NCI-H748 treated with DMSO at 0.1 percent for 48 hours (cell line): ENCODE results near the gene HYDIN.

ENCODE experiments used
- DNase-seq: peaks from one replicate; lab custom pipeline; 2025; lab: John Stamatoyannopoulos, UW

HYDIN gene

DNA sequence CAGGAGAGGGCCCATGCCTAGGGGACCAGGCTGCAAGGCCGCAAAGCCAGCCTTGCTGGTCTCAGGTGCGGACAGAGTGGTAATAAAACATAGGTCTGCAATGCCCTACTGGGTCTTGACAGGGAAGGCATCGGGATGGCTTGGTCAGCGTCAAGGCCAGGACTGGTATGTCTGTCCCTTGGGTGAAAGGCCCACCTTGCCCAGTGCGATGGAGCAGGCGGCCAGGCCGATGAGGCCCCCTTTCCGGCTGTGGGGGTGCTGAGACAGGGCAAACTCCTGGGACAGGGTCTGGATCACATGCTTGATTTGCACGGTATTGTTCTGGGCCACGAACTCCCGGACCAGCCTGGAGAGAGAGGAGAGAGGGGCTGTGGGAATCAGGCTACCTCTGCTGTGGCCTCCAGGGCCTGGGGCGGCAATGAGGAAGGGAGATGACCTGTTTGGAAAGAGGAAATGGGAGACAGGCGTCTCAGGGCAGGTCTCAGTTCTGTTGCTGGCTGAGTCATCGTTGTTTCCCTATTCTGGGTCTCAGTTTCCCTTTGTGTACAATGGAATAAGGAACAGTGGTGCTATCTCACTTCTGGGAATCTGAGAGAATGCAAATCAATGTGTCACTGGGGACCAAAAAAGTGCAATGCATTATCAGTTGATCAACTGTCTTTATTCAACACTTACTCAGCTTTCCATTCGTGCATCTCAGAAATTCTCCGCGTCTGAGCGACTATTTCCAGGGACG is 444.3 kb downstream of the HYDIN start:
- DNase-seq, result no peak

DNA sequence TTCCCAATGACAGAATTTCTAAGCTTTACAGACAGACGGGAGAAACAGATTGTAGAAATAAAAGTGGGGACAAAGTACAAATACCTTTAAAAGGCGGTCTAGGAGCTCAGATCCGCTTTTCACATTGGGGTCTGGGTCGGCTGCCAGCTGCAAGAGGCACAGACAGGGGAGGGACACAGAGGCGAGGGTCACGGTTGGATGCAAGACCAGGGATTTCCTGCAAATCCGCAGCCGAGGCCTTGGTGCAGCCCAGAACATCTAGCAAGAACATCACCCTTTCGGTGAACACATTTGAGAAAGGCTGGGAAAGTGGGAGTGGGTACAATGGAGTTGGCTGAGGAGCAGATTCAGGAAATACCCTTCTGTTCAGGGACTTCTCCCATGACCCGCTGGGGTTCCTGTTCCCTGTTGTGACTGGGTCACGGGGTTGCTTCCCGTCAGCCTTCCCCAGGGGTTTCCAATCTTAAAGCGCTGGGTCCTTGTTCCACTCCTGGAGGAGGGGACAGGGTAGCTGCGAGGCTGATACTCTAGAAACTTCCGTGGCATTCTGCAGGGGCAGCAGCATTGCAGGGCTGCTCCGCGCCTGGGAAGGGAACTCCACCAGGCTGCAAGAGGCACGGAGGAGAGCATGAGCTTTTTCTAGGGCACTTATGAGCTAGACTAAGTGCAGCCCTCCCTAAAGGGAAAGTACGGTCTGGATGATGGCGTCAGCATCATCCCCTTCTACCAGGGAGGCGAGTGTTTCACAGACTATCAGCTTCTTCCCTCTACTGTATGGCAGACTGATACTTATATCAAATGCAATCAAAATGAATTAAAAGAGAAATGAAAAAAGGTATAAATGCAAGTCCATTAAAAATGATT is 445.6 kb downstream of the HYDIN start:
- DNase-seq, result no peak

DNA sequence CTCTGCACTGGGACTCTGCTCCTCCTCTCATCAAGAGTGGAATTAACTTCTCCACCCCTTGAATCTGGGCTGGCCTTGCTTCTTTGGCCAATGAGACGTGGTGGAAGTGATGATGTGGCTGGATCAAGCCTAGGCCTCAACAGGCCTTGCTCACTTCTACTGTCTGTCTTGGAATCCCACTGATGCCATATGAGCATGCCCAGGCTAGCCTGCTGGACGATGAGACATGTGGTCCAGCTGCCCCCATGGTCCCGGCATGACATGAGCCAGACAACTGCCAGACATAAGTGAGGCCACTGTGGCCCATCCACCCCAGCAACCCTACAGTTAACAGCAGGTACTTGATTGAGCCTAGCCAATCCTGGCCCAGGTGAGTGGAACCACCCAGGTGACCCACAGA is 448.3 kb downstream of the HYDIN start:
- DNase-seq, result no peak

DNA sequence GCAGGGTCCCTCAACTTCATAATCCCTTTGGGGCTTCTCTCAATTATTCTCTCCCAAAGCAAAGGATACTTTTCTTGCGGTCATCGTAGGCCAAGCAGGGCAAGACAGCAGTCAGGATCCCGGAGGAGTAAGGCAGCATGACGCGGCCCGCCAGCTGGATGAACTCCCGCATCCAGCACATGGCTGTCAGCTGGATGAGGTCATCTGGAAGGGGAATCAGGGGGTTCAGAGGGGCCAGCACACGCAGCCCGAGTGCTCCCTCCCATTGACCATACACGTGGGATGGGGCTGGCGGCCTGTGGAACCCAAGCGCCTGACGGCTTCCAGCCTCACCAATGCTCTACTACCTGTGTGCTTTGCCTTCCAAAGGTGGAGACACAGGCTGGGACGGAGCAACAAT is 448.7 kb downstream of the HYDIN start:
- no peak for DNase-seq

DNA sequence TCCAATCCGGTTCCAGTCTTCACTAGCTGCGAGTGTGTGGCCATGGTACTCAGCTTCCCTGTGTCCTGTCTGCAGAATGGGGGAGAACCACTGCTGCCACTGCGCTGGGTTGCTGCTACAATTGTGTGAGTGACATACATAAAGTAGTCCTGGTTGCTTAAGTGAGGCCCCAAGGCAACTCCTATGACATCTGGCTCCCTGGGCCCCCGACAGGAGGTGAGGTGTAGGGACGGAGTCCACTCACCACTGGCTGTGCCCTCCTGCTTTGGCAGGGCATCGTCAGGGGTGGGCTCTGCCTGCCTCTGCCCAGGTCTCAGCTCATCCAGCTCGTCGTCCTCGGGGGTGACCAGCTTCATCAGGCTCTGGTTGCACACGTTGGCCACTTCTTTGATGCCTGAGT is 450.0 kb downstream of the HYDIN start:
- no peak for DNase-seq

DNA sequence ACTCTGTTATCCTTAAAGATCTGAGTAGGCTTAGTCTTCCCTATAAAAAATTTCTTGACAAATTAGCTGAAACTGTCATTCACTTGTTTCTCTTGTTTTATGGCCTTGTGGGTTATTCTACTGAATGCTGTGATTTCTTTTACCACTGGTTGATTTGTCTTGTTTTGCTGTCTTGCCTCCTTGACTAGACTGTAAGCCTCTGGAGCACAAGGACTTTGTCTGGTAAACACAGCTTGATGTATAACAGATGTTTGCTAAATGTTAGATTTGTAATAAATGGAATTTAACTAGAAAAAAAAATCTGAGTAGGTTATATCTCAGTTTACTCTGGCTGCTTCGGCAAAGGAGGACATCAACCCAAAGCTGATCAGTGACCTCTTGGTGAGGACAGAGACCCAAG is 451.2 kb downstream of the HYDIN start:
- DNase-seq, result no peak

DNA sequence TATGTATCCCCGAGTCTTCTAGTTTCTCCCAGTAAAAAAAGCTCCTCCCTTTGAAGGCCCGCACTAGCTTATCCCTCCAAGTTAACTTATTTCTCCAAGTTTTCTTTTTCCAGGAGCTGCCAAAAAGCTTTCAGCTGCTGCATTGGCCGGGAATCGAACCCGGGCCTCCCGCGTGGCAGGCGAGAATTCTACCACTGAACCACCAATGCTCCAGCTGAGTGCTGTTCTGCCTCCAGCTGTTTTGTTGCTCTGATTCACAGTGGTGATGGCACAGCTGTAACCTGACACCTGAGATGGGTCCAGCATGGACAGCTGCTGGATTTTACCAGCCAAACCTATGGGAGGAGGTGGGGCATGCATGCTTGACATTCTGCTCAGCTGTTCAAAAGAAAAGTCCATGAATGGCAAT is 451.6 kb downstream of the HYDIN start:
- DNase-seq, result peak; percentile 12

DNA sequence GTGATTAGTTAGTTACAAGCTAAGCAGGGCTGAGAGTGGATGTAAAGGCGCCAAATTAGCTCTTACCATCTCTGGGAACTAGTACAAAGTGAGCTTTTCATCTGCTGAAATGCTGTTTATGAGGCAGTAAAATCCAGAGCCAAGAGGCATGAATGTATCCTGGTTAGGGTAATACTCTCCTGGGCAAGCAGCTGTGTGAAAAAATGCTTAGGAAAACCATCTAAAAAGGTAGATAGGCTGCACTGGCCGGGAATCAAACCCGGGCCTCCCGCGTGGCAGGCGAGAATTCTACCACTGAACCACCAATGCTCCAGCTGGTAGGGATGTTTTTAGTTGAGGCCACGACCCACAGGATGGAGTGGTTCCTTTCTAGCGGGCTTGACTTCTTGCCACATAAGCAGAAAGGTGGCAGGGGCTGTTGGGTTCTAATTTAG is 452.5 kb downstream of the HYDIN start:
- DNase-seq, result no peak

DNA sequence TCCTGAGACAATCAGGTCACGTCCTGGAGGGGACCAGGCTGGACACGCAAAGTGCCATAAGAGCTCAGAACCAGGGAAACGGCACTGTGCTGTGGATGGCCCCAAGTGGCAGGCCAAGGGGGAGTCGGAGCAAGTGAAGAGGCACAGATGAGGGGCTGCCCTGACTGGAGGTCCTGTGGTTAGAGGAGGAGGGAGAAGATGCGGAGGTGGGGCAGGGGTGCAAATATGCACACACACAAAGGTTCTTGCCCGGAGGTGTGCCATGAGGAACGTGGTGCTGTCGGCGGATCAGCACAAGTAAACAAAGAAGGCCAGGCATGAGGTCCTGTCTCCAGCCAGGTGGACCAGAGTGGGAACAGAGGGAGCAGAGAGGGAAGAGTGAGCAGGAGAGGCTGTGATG is 453.0 kb downstream of the HYDIN start:
- no peak for DNase-seq

DNA sequence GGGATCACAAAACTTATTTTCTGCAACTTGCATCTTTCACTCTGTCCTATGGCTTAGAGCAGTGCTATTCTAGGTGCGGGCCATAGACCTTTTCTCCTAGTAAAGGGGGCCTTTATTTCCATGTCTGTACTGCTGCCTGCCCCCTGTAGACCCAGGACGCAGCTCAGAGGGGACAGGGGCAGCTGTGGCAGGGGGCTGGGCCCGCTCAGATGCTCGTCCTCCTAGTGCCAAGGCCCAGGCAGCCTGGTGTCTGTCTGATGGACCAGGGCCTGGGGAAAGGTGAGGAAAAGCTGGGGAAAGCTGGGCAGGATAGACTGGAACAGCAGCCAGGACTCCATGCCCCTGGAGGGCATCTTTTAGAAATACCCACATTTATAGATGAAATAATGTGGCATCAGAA is 455.1 kb downstream of the HYDIN start:
- DNase-seq, result no peak

DNA sequence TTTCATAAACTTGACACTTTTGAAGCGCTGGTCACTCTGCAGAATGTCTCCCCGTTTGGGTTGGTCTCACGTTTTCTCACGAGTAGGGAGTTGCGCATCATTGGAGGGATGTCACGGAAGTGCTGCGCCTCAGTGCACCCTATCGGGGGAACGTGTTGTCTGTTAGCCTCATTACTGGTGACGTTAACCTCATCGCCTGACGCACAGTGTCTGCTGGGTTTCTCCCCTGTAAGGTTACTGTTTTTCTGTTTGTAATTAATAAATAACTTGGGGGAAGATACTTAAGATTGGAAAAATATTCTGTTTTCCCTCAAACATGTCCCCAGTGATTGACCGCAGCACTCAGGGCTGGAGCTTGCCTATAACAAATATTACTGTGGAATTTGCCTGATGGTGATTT is 456.3 kb downstream of the HYDIN start:
- DNase-seq, result no peak

DNA sequence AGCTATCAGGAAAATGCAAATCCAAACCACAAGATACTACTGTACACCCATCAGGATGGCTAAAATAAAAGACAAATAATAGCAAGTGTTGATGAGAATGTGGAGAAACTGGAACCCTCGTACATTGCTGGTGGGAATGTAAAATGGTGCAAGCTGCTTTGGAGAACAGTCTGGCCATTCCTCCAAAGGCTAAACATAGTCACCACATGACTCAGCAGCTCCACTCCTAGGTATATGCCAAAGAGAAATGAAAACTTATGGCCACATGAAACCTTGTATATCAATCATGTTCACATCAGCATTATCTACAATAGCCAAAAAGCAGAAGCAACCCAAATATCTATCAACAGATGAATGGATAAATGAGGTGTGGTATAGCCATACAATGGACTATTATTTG is 458.0 kb downstream of the HYDIN start:
- DNase-seq, result no peak

DNA sequence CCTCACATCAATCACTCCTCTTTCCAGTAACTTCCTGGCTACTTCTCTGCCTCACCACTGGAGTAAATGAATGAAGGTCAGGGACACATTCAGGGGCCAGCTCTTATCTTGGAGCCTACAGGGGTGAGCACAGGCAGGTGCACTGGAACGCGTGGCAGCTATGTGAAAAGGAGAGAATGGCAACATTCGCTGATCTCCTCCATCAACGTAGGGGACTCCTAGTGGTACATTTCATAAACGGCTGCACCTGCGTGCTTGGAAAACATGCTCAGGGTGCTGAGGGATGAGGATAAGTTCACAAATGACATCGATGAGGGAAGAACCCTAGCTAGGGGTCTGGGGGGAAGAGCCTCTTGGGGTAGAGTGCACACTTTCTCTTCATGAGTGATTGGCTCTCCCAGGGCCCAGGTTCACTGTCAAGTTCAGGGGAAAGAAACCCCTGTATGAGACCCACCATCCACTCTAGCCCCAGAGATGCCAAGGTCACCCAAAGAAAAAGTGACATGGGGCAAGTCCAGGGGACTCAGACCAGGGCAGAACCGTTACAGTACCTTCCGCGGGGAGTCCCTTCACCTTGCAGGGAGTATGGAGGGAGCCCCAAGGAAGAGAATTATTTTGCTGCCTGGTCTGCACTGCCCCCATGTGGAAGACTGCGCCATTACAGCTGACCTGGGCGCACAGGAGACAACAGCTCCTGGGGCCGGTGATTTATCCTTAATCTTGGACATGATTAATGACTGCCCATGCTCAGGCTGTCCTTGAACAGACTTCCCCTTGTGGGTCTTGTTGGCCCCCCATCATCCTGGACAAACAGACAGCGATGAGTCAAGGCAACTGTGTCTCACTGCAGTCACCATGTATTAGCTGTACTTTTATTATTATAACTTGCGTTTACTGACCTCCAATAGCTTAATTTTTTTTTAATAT is 459.6 kb downstream of the HYDIN start:
- no peak for DNase-seq

DNA sequence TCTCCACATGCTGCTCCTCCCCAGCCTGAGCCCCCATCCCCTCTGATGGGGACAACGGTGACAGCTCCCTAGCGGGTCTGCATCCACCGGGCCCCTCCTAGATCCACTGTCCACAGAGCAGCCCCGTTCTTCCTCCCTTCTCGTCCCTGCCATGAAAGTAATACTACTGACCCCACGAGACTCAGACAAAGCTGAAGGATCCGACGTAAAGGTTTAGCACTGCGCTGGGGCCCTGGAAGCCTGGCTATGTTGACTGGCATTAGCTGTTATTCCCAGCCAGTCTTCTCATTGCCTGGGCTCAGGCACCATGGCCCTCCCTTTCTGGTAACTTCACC is 460.3 kb downstream of the HYDIN start:
- no peak for DNase-seq

DNA sequence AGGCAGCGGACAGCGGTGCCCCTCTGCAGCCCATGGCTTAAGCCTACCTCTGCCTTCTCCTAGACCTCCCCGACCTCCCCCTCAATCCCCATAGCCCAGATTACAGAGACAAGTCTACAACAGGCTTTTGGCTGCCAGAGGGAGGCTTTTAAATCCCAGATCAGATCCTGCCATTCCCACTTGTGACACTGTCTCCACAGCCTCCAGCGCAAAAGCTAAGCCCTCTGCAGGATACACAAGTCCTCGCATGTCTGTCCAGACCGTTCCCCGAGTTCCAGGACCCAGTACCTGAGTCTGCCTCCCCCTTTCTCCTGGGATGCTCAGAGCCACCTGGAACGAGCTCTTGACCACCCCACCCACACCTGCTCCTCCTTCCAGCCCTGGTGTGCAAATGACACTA is 460.8 kb downstream of the HYDIN start:
- no peak for DNase-seq

DNA sequence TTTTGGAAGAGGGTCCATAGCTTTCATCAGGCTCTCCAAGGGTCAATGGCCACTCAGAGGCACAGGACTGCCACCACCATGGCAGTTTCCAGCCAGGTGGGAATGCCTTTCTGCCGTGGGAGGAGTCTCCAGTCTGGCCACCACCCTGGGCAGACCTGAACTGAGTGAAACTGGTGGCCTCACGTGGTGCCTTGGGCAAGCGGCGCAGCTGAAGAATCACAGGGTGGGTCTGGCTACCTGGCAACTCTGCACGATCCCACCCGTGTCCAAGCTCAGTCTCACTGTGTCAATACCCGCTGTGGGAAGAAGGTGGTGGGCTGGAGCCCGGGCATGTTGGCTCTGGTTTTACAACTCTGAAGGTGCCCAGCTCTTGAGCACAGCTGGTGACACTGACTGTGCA is 461.4 kb downstream of the HYDIN start:
- DNase-seq, result no peak

DNA sequence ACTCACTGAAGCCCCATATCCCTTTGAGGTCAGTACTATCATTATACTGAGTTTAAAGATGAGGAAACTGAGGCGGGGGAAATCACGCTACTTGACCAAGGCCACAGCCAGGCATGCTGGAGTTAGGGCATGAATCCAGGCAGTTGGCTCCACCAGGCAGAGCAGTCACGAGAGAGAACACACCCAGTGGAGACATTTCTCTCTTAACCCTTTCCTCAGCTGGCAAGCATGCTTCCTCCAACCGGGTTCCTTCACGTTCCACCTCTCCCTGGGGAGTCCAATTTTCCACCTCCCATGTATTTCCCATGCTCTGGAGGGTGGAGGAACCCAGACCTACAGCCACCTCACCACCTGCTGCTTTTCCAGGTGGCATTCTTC is 462.3 kb downstream of the HYDIN start:
- DNase-seq, result no peak

DNA sequence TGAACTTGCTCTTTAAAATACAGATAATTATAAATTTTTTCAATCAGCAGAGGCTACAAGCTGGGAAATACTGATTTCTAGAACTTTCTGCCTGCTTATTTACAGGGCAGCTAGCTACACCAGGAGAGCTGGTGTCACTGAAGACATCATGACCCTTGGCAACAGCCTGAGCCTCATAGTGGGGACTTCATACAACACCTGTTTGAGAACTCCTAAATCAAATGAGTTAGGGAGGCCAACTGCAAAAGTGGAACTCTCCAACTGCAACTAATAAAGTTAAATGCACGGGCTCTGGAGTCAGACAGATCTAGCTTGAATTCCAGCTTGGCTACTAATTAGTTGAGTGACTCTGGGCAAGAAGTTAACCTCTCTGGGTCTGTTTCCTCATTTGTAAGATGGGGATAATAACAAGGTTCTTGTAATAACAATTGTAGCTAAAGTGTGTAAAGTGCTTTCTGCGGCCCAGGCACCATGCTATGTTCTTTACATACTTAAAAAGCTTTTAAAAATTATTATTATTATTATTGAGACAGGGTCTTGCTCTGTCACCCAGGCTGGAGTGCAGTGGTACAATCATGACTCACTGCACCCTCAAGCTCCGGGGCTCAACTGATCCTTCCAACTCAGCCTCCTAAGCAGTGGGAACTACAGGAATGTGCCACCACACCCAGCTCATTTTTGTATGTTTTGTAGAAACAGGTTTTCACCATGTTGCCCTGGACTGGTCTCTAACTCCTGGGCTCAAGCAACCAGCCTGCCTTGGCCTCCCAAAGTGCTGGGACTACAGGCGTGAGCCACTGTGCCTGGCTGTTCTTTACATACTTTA is 462.9 kb downstream of the HYDIN start:
- DNase-seq, result no peak

DNA sequence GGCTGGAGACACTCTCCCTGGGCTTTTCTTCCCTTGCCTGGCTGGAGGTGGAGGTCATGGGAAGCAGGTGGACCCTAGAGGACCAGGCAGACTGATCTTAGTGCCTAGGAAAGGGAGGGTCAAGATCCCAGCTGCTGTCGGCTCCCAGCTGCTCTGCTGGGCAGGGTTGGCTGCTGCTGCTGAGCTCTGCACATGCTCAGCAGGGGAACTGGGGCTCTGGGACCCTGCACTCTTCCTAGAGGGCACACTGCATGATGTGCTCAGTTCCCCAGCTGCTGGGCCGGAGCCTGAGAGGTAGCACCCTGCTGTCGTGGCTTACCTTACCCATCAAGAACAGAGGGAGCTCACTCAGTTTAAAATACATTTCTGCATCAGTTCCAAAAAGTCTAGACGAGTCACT is 463.9 kb downstream of the HYDIN start:
- no peak for DNase-seq

DNA sequence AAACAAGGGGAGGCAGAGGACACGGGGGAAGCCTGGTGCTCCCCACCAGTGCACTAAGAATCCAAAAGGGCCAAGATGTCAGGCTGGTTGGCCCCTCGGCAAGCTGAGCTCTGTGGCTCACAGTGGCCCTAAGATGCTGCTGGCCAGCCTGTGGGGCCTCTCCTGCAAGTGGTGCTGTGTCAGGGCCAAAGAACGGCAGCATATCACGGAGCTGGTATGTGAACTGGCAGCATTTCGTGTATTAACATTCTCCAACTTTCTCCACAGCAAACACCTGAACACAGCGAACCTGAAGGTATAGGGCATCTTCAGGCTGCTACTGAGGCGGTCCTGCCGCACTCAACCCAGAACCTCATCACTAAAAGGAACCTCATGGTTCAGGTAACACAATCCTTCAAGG is 464.3 kb downstream of the HYDIN start:
- DNase-seq, result no peak

DNA sequence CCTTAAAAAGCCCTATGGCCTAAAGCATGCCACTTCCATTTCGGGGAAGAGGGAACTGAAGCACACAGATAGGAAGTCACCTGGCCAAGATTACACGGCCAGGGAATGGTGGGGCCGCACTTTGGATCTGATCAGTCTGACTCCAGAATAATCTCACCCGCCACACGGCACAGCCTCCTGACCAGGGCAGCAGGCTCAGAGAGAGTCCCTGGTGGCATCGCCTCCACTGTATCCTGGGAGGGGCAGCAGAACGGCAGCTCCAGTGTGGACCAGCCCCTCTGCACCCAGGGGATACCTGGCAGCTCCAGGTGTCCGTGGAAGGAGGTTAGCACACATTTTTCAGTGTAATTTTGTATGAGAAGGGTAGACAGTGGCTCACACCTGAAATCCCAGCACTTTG is 465.0 kb downstream of the HYDIN start:
- no peak for DNase-seq

DNA sequence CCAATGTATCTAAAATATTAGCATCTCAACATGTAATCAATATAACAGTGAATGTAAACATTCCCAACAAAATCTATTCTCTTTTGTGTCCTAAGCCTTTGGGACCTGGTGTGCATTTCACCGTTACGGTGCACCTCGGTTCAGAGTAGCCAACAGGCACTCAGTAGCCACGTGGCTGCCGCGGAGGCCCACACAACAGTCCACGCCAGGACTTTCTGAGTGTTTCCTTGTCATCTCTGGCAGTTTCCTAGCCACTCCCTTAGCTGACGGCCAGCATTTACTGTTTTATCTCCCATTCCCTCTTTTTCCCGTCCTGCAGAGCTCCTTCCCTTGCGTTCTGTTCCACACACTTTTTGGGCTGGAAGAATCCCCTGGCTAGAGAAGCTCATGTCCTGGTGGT is 465.9 kb downstream of the HYDIN start:
- DNase-seq, result no peak
